Activated CD8-positive, alpha-beta memory T cell treated with anti-CD3 and anti-CD28 coated beads, Interleukin-2, amount 50 U/mL, for 4 hours (primary cell): ENCODE results near the gene CACNA1C.
"Not testable (repeated sequence)": the region's sequence is repeated elsewhere in the genome, so short reads cannot be mapped to it uniquely, and the experiment has no call there.

Experiments used
- DNase-seq: peaks from one replicate; pipeline ENCODE4 v3.0.0-alpha.2; 2020

Gene CACNA1C

DNA sequence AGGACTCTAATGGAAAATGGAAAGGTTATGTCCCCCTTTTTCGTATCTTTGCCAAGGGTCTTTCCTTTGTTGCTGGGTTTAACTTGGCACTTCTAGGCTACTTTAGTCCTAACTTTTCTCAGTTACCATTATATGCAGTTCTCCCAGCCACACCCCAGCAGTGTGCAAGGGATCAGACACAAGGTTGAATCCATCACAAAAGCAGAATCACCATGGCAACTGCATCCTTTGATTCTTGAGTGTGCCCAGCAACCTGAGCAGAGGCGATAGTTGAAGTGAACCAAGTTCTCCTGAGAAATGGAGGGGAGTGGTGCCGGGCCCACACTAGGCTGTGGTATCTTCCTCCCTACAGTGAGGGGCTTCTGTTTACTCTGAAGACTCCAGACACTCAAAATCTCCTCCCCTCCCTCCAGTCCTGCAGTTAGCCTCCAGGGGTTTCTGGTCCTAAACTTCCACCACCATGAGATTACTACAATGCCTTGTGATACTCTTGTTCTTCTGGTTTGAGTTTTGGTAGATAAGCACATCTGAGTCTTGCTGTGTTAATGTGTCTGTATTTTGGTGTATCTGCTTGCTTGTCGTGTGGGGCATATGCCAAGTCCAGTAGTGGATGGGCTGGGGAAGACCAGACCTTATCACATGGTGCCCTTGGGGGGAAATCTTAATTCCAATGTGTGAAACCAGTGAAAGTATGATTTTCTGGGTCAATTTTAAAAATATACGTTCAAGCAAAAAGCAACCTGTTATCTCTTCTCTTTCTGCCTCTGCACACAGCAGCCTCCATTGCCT, 183.9 kb downstream of the CACNA1C start:
- DNase-seq, result no peak

DNA sequence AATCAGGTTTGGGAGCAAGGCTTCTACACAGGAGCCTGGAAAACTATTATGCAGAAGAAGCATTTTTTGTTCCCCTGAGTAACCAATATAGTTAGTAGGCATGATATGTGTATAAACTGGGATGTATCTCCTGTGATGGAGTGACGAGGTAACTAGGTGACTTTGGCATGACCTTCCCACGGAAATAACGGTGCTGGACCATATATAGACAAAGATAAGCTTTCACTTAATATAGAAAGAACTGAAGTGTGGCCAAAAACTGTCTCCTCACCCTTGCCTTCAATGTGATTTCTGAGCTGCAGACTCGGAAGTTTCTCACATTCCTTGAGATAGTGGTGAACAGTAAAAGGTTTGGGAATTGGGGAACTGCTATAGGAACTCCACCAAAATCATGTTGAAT, 185.3 kb downstream of the CACNA1C start:
- DNase-seq, result no peak

DNA sequence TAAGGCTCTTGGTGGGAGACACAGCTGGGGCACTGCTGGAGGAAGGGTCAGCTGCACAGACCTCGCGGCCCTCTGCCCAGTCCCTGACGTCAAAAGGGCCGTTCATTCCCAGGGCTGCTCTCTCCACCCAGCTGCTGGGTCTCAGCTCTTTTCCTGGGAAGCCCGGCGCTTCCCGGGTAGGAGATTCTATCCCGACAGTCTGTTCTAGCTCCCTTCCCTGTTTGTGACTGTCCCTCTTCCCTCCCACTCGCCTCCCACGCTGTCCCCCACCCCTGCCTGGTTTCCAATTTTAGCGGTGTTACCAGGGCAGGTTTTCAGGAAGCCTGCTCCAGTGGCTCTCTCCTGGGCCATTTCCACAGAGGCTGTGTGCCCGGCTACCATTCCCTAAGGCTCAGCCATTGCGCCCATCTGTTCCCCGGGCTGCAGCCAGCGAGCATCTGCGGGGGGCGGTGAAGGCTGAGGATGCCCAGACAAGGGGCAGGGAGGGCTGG, 186.6 kb downstream of the CACNA1C start:
- no peak for DNase-seq

DNA sequence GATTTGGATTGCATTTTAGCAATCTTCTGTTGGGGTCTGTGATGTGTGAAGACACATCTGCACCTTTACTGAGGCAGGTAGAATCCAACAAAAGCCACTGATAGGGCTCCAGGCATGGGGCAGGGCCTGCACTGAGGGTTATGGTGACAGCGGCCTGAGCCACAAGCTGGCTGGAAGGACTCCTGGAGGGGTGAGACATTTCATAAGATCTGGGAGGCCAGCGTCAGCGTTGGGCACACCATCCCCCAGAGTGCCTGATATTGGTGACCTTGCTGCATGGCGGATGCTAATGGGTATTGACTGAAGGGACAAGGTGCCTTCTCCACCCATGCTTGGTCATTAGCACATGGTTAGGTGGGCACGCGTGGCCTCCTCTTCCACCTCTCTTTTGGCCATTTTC, 187.6 kb downstream of the CACNA1C start:
- no peak for DNase-seq

DNA sequence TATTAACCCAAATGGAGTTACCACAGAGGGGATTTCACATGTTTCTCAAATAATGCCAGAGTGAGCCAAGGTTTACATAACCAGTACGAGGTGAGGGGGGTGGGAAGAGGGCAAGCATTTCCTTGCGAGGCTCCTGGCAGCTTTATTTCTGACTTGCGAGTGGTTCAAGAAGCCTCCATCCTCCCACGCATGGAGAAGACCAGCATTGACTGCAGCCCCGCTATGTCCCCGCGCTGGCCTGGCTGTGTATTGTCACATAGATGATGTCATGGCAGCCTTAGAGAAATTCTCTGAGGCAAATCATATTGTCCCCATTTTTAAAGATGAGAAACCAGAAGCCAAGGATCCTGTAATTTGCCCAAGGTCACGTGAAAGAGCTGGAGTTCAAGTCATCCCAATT, 188.2 kb downstream of the CACNA1C start:
- no peak for DNase-seq

DNA sequence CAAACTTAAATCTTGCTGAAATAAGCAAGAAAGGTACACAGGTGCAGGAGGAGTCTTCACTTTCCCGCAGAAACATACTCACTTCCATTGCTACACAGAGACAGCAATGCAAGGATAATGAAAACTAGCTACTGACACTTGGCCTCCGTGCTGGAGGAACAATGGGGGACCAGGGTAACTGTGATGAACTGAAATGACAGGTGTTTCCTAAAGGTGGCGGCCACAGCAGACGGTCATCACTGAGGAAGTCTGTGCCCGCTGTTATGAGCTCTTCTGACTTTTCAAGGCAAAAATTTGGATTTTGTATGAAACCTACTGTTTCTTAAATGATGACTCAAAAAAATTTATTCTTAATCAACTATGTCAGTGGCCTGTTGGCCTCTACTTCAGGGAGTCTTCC, 189.4 kb downstream of the CACNA1C start:
- no peak for DNase-seq

DNA sequence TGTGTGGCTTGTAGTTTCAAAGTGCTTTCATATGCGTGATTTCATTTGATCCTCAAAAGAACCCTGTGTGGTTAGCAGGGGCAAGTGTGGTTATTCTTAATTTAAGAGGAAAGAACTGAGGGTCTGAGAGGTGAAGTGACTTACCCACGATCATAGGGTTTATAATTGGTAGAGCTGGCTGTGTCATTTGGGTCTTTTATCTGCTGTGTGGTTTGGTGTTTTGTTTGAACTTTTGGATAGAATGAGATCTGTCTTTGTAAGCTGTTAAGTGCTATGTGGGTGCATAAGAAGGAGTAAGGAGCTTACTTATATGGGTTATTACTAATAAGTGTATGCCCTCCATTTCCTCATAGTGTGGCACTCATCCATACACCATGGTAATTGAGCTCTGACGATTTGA, 190.0 kb downstream of the CACNA1C start:
- no peak for DNase-seq

DNA sequence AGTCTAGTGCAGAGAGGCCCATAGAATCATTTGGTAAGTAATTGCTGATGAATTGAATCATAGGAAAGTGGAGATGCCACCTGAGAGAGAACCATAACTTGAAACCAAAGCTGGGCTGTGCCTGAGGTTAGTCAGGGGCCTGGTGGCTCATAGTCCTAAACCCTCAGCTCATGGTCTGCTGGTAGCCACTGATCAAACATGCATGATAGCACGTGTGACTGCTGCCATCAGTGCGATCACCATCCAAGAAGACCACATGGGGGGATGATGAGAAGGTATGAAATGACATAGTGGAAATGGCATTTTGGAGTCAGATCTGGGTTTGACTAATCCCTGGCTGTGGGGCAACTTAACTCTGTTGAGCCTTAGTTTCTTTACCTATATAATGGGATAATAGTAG, 190.5 kb downstream of the CACNA1C start:
- no peak for DNase-seq

DNA sequence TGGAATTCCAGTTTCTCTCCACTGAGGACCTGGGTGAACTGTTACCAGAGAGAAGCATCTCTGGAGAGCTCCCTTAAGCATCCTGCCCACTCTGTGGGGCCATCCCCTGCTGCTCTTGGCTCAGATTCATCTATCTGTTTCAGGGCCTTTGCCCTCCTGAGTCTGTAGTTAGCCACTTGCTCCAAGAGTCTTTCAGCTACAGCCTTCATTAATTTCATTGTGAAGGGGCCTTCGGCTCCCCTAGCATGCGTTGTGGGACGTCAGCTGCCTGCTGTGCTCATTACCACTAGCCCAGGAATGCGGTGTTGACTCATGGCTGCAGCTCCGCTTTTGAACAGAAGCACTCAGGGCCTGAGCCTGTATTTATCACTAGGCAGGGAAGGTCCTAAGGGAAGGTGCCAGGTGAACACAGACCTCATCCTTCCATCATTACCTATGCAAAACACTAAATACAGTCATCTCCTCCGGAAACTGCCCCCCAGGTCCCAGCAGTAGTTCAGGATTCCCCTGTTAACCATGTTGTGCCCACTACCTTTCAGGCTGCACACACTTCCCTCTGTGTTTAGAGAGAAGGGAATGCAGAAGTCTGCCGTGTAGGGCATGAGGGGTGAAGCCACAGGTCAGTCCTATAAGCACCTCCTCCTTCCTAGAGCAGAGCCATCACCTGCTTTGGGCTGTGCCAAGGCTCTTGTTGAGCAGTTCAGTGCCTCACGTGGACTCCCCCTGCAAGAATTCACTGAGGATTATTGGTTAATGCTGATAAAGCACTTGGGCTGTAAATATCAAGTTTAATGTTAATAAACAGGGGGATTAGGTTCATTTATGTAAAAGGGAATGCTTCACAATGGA, 191.4 kb downstream of the CACNA1C start:
- DNase-seq, result no peak

DNA sequence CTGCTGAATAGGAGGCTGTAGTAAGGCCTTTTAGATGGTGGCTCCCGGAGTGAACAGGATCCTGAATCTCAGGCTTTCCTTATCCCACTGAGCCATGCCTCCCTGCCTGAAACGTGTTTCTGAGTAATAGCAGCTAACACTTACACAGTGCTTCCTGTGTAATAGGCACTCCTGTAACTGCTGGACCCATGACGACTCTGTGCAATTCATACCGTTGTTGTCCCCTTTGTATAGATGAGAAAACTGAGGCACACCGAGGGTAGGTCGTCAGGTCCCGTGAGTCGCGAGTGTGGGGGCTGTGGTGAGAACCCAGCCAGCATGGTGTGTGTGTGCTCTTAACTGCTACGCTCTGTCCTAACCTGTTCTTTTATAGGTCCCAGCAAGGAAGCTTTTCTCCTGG, 193.6 kb downstream of the CACNA1C start:
- no peak for DNase-seq

DNA sequence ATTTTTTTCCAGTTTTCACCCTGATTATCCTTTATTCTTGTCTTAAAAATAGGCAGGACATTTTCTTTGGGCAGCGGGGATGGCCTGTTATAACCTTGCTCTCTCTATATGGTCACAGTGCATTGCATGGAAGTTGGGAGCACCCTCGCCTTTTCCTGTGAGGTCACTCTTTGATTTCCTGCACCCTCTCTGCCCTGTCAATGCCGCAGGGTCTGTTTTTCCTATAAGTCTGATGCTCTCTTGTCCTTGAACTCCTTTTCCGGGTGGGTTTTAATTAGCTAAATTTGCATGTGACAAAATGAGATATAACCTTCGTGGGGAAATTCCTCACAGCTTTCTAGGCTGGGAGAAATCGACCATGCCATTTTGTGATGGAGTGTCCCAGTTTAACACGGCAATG, 194.3 kb downstream of the CACNA1C start:
- no peak for DNase-seq

DNA sequence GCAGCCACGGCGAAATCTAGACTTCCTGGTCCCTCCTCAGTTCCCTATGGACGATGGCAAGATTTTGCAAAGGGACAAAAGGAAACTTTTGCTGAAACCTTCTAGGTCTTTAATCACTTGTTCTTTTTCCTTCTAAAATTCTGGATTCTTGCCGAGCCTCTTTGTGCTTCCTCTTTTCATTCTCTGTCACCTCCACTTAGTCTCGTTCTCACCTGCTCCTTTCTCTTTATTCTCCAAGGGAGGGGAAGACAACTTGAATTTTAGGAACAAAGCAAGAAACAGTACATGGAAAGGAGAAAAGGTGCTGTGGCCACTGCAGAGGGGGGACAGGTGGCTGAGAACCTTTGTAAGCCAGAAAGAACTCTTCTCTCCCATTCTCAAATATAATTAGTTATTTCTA, 194.8 kb downstream of the CACNA1C start:
- DNase-seq, result no peak

DNA sequence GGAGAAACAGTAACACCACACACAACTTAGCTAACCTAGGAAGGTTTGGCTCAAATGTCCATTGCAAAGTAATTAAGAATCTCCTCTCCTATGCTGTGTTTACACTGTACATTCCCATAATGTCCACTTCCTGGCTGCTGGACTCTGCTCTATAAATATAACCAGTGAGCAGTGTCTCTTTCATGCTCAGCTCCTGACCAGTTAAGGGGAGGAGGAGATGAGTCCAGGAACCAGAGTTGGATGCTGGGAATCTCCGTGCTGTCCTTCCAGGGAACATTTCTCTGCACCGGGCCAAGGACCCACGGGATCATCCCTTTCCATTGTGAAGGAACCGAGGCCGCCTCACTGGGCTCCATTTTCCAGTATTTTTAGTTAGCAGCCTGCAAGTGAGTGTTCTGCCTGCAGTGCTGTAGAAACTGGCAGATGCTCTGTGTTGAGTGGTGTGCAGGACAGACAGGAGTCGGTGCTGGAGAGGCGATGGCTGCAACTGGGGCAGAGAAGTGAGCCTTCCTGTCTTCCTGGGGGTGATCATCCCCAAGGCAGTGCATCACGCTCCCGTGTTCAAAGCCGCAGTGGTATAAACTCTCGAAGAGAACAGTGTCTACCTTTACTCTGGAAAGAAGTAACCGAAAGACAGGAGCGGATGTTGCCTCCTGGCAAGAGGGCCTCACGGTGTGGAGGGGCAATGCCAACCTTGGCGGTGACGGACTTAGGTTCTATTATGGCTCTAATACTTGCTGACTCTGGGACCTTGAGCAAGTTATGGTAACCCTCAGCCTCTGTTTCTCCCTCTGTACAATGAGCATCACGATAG, 195.5 kb downstream of the CACNA1C start:
- no peak for DNase-seq

DNA sequence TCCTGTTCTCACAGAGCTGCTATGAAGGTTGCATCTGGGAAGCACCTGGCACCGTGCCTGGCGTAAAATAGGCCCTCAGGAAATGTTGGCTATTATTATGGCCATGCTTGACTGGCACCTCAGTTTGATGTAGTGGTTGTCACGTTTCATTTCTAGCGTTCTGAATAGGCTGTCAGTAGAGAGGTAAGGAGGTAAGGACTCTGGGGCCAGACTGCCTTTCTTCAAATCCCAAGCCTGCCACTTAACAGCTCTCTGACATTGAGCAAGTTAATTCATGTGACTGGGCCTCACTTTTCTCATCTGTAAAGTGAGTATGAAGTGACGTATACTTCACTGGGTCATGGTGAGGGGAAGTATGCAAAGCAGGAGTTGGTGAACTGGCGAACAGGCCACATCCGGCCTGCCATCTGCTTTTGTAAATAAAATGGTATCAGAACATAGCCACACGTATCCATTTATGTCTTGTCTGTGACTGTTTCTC, 196.2 kb downstream of the CACNA1C start:
- no peak for DNase-seq

DNA sequence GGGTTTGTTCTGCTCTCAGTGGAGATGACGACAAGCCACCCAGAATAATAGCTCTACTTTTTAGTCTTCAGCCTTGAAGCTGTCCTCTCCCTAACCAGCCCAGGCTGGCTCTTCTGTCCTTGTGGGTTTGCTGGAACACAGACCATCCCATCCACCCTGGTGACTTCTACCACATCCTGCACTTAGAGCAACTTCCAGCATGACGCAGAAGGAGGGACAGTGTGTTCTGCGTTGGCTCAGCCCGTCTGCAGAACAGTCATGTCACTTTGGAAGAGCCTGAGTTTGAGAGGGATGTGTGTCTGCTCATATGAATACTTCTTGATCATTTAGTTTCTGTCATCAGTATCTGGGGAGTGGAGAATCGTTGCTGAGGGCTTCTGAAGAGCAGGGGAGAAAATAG, 198.0 kb downstream of the CACNA1C start:
- DNase-seq, result no peak

DNA sequence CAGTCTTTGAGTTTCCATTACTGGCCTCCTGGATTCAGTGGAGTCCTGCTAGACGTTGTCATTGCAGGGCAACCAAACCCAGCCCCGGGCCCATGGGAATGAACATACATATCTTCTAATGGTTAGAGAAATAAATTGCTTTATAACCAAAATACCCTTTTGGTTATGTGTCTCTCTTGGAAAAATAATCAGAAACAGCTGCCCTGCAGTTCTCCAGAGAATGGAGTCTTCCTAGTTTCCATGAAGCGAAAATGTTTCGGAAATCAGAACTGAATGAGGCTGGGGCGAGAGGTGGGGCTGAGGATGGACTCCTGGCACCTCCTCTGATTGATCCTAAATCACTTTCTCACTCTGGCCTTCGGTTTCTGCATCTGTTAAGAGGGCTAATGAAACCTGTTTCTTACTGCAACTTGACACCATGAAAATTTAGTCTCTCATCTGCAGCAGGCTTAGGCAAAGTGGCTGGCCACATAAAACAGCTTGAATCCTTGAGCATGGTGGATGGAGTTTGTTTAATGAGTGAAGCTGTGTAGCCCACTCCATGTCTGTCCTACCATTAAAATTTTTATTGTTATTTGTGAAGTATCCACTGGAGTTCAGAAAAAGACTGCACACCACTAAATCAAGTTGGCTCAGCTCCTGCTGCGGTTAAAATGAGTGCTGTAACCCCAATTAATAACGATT, 198.9 kb downstream of the CACNA1C start:
- no peak for DNase-seq

DNA sequence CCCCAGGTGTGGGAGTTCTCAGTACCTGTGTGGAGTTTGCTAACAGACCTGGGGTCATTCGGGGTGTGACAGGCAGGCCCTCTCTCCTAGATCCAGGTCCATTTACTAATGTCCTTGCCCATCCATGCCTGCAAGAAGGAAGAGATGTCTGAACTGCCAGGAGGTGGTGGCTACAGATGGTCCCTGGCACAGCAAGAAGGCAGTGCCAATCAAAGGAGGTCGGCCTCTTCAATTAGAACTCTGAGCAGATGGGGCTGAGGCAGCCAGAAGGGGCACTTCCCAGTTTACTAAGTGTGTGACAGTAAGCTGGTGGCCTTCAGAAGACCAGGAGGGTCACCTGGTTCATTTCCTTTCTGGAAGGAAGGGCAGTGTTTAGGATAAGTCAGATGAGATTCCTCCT, 202.5 kb downstream of the CACNA1C start:
- no peak for DNase-seq

DNA sequence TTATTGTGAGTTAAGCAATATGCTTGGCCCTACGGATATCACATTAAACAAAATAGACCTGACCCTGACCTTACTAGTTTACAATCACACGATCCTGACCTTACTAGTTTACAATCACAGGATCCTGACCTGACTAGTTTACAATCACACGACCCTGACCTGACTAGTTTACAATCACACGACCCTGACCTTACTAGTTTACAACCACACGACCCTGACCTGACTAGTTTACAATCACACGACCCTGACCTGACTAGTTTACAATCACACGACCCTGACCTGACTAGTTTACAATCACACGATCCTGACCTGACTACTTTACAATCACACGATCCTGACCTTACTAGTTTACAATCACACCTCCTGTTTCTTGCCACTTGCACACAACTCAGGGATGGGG, 202.9 kb downstream of the CACNA1C start:
- not testable (repeated sequence) for DNase-seq

DNA sequence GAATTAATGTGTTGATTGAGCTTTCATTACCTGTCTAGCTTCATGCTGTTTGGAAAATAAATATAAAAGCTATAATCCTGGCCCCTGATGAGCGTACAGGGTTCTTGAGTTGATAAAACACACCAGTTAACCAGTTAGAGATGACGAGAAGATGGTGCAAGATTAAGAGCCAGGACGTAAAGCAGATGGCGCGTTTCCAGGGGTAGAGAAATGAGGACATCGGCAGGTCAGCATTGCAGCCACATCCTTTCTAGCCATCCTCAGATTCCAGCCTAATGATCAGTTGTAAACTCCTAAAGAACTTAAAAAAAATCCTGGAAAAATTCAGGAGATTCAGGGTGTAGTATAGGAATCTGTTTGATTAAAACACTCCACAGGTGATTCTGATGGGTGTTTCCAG, 203.7 kb downstream of the CACNA1C start:
- no peak for DNase-seq

DNA sequence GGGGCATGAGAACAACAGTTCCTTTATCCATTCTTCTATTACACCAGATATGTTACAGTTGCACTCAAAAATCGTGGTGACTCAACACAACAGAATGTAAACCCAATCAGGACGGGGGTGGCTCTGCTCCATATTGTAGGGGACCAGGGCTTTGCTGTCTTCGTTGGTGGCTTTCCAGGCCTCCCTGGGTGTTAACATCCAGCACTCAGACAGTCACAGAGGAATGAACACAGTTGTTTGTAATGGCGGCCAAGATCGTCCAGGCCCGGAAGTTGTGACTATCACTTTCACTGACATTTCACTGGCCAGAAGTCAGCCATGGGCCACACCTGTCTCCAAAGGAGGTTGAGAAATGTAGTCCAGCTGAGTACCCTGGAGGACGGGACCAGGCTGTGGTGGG, 204.1 kb downstream of the CACNA1C start:
- DNase-seq, result no peak

DNA sequence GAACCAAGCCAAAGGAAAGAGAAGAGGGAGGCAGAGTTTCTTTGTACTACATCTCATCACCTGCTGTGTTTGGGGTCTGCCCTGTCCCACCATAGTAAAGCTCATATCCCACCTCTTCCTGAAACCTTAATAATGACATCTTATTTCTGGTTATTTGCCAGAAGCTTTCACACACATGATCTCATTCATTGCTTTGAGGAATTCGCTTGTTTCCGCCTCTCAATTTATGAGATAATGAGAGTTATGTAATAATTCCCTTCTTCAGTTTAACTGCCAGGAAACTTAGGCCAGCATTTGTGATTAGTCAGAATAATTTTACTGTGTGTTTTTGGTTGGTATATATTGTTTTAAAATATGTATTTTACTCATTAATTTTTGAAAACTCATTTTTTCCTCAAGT, 205.2 kb downstream of the CACNA1C start:
- no peak for DNase-seq

DNA sequence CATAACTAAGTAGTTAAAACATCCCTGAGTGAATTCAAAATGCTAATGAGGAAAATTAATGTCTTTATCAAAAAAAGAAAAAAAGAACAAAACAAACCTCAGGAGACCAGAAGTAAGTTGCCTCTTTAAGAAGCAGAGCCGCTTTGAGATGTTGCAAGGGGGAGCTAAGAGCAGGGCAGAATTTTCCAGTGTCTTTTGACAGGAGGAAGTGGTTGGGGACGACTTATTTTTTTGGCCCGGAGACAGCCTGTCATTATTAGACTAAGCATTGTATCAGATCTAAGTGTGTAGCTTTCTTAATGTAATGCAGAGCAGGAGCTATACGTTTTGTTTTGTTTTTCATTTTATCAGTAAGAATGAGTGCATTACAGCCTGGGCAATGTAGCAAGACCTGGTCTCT, 206.6 kb downstream of the CACNA1C start:
- no peak for DNase-seq

DNA sequence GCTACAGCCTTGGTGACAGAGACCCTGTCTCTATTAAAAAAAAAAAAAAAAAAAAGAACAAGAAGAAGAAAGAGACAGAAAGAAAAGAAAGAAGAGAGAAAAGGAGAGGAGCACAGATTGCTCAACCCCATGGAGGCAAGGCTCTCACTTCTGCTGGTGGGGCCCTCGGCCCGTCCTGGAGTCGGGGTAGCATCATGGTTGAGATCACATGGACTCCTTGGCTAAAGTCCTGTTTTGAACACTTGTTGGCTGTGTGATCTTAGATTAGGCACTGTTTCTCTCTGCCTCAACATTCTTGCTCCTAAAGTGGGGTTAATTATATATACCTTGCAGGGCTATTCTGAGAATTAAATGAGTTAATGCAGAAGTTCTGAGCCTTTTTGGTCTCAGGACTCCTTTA, 207.7 kb downstream of the CACNA1C start:
- DNase-seq, result no peak
